HAP-1 (cell line): ENCODE data around the gene STX18.
"Not testable (repeated sequence)": the region's sequence is repeated elsewhere in the genome, so short reads cannot be mapped to it uniquely, and the experiment has no call there.

Experiments
- DNase-seq, 2 experiments: peaks; one replicate each; pipeline ENCODE4 v3.0.0-alpha.2; 2016 to 2020; ENCODE audit warnings: low spot score in 2 of 2
- H3K27me3 ChIP-seq: fragments of 250-450 bp; sonication (Bioruptor Pico); 2 replicates; pipeline ENCODE4 v1.5.1; 2020; ENCODE audit warnings: low read depth, mild to moderate bottlenecking, moderate library complexity
- H3K36me3 ChIP-seq: fragments of 250-450 bp; sonication (Bioruptor Pico); replicated peaks from 2 replicates; pipeline ENCODE4 v1.5.1; 2020; ENCODE audit warnings: mild to moderate bottlenecking
- H3K4me1 ChIP-seq: fragments of 250-450 bp; sonication (Bioruptor Pico); 2 replicates; pipeline ENCODE4 v1.5.1; 2020; ENCODE audit warnings: mild to moderate bottlenecking
- H3K4me3 ChIP-seq: fragments of 250-450 bp; sonication (Bioruptor Pico); 2 replicates; pipeline ENCODE4 v1.5.1; 2020; ENCODE audit warnings: mild to moderate bottlenecking, moderate library complexity
- H3K9me3 ChIP-seq: fragments of 250-450 bp; sonication (Bioruptor Pico); 2 replicates; pipeline ENCODE4 v1.5.1; 2020; ENCODE audit warnings: mild to moderate bottlenecking, moderate library complexity
- in situ Hi-C: fragments of 300-500 bp; cut with MboI; formaldehyde crosslinking; loops from 3 replicates; pipeline ENCODE4 v1.14.3; 2020; ENCODE audit warnings: low sequenced_read_pairs, inconsistent platforms, mixed read lengths

Gene STX18

DNA sequence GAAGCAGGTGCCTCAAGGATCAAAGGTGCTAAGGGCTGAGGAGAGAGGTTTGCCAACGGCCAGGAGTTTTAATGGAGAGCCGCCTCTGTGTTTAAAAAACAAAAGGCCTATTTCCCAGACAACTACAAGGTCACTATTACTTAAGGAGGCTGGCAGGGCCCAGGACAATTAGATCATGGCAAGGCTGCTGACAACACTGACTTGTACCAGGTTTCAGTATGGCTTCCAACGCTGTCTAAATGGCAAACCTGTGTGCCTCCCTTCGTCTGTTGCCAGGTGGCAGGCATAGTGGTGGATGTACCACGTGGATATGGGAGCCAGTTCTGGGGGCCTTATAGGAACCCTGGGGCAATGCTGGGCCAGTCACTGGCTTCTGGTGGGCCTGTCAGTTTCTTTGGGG, 114.0 kb downstream of the STX18 start:
- in situ Hi-C loops: no loop called here
- peaks cover 23% of the 10 kb centered on the region for H3K36me3 ChIP-seq

GRCh38 chr4:4427121-4427870, 114.6 kb downstream of the STX18 start:
- Histone ChIP-seq H3K4me3 (no peak overlapping the region), H3K27me3 (no peaks in the 10 kb centered on the region), H3K4me1 (peaks cover 42% of the 10 kb centered on the region), H3K36me3 (peaks cover 26% of the 10 kb centered on the region), H3K9me3 (no peaks in the 10 kb centered on the region)
- in situ Hi-C loops: no loop called here
- no peak for DNase-seq

More for the DNA sequence above, 114.0 kb downstream of the STX18 start:
- Histone ChIP-seq H3K4me1 (peaks cover 42% of the 10 kb centered on the region), H3K4me3 (no peak overlapping the region), H3K9me3 (no peaks in the 10 kb centered on the region), H3K27me3 (no peaks in the 10 kb centered on the region)
- DNase-seq: no peak

- Histone ChIP-seq H3K4me1 (peaks cover 42% of the 10 kb centered on the region), H3K4me3 (no peak overlapping the region), H3K27me3 (no peaks in the 10 kb centered on the region), H3K36me3 (peaks cover 26% of the 10 kb centered on the region), H3K9me3 (no peaks in the 10 kb centered on the region)
- in situ Hi-C loops: no loop called here
- DNase-seq: no peak
Observed at GRCh38 chr4:4426511-4427120, 115.2 kb downstream of the STX18 start.

- Histone ChIP-seq H3K36me3 (peaks cover 30% of the 10 kb centered on the region), H3K27me3 (no peaks in the 10 kb centered on the region), H3K9me3 (no peaks in the 10 kb centered on the region), H3K4me3 (no peak overlapping the region), H3K4me1 (peaks cover 33% of the 10 kb centered on the region)
- DNase-seq: no peak
- in situ Hi-C loops: no loop called here
Observed at GRCh38 chr4:4425696-4426095, 116.2 kb downstream of the STX18 start.

DNA sequence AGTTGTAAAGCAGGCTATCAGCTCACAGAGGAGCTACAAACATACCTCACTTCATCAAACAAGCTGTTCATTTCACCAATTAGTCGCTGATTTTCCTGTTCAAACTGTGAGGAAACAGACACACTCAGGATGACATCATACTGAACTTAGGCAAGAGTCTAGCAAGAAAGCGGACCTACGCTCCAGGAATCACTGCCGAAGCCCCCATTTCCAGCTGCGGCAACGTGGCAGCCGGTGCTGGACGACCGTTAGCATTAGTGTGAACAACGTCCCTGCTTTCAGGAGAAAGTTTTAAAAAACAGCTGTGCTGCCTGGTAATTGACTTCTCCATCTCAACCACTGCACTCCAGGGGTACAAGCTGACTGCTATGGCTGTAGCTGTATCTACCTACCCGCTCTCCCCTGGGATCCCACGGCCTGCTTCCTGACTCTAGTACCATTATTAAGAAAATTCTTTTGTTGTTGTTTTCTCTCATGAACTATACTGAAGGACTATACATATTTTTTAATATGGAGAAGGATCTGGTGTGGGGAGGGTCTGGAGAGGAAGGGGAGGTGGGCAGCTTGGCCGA, 116.6 kb downstream of the STX18 start:
- Histone ChIP-seq H3K4me1 (peaks cover 28% of the 10 kb centered on the region), H3K4me3 (no peak overlapping the region), H3K9me3 (no peaks in the 10 kb centered on the region), H3K36me3 (peaks cover 35% of the 10 kb centered on the region), H3K27me3 (no peaks in the 10 kb centered on the region)
- DNase-seq: no peak
- in situ Hi-C loops: no loop called here

GRCh38 chr4:4424499-4425115, 117.2 kb downstream of the STX18 start:
- Histone ChIP-seq H3K4me1 (peaks cover 22% of the 10 kb centered on the region), H3K4me3 (no peak overlapping the region), H3K36me3 (peaks cover 41% of the 10 kb centered on the region), H3K27me3 (no peaks in the 10 kb centered on the region), H3K9me3 (no peaks in the 10 kb centered on the region)
- in situ Hi-C loops: no loop called here
- no peak for DNase-seq

- Histone ChIP-seq H3K9me3 (no peaks in the 10 kb centered on the region), H3K4me1 (peaks cover 15% of the 10 kb centered on the region), H3K36me3 (peaks cover 48% of the 10 kb centered on the region), H3K4me3 (no peak overlapping the region), H3K27me3 (no peaks in the 10 kb centered on the region)
- in situ Hi-C loops: no loop called here
- no peak for DNase-seq
Observed at GRCh38 chr4:4423706-4424498, 117.9 kb downstream of the STX18 start.

DNA sequence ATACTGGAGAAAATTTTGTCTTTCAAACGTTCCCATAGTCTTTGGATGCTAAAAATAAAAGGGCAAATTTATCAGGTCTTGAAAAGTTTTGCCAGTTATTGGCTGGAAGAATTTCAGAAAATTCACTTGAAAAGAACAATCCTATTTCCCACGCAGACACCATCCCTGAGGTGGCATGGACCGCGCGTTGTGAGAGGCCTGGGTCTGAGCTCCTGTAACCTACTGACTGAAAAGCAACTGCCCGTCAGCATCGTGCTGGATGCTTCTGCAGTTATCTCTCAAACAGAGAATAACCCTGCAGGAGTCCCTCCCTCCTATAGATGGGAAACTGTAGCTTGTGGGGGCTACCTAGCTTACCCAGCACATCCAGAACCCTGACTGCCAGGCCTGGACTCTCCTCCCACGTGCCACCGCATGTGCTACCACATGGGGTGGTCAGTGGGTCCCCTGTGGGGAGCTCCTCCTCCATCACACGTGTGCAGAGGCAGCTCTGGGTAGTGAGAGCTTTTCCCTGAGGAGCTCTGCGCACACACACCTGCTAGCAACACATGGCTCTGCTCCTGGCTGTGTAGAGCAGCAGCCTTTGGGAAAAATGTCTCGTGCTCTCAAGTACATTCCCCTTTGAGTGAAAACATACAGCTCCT, 118.9 kb downstream of the STX18 start:
- Histone ChIP-seq H3K9me3 (no peaks in the 10 kb centered on the region), H3K36me3 (peaks cover 49% of the 10 kb centered on the region), H3K4me3 (no peak overlapping the region), H3K4me1 (peaks cover 6% of the 10 kb centered on the region), H3K27me3 (no peaks in the 10 kb centered on the region)
- DNase-seq: no peak
- in situ Hi-C loops: no loop called here

DNA sequence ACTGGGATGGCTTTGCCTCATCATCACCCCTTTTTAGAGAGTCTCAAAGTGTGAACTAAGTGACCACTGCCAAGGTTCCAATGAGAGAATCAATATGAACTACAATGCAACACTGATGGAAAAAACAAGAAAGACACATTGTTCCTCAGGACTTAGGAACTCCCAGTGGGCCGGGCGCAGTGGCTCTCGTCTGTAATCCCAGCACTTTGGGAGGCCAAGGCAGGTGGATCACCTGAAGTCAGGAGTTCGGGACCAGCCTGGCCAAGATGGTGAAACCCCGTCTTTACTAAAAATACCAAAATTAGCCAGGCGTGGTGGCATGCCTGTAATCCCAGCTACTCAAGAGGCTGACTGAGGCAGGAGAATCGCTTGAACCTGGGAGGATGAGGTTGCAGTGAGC, 119.7 kb downstream of the STX18 start:
- H3K4me1 ChIP-seq, H3K9me3 ChIP-seq, DNase-seq, H3K27me3 ChIP-seq, in situ Hi-C loops, H3K4me3 ChIP-seq: not testable (repeated sequence)
- peaks cover 48% of the 10 kb centered on the region for H3K36me3 ChIP-seq

DNA sequence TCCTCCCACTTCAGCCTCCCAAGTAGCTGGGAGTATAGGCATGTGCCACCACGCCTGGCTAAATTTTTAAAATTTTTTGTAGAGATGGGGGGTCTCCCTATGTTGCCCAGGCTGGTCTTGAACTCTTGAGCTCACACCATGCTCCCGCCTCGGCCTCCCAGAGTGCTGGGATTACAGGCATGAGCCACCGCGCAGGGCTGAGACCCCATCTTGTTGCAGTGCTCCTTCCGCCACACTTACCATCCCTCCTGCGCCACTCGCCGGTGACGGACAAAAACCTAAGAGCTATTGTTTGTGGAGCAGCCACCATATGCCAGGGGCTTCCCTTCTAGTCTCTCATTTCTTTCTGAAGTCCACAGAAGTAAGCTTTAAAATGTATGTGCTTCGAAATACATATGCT, 120.5 kb downstream of the STX18 start:
- Histone ChIP-seq H3K27me3 (no peaks in the 10 kb centered on the region), H3K4me3 (no peak overlapping the region), H3K4me1 (no peaks in the 10 kb centered on the region), H3K36me3 (peaks cover 48% of the 10 kb centered on the region), H3K9me3 (no peaks in the 10 kb centered on the region)
- DNase-seq: no peak
- in situ Hi-C loops: no loop called here

DNA sequence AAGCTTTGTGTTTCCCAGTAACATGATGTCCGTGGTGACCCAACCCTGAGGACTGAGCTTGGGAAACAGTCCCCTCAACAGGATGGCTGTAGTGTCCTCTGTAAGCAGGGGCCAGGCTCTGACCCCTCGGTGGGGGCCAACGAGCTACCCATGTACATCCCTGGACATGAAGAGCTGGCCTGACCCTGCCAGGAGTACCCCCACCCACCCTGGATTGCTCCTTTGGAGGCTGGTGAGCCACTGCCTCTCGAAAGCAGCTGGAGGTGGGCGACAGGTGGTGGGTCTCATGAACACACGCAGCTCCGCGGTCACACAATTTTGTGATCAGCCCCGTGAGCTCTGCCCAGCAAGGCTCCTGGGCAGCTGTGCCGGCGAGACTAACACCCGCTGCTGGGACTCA, 121.4 kb downstream of the STX18 start:
- no peaks in the 10 kb centered on the region for H3K27me3 ChIP-seq
- H3K4me1 ChIP-seq: no peaks in the 10 kb centered on the region
- DNase-seq: no peak
- in situ Hi-C loops: no loop called here
- no peak overlapping the region for H3K4me3 ChIP-seq
- peaks cover 48% of the 10 kb centered on the region for H3K36me3 ChIP-seq
- H3K9me3 ChIP-seq: no peaks in the 10 kb centered on the region

- no peak for DNase-seq
- no peaks in the 10 kb centered on the region for H3K9me3 ChIP-seq
- in situ Hi-C loops: no loop called here
- H3K27me3 ChIP-seq: no peaks in the 10 kb centered on the region
- no peak overlapping the region for H3K4me3 ChIP-seq
- H3K4me1 ChIP-seq: no peaks in the 10 kb centered on the region
- peaks cover 45% of the 10 kb centered on the region for H3K36me3 ChIP-seq
Observed at GRCh38 chr4:4419896-4420295, 122.0 kb downstream of the STX18 start.

DNA sequence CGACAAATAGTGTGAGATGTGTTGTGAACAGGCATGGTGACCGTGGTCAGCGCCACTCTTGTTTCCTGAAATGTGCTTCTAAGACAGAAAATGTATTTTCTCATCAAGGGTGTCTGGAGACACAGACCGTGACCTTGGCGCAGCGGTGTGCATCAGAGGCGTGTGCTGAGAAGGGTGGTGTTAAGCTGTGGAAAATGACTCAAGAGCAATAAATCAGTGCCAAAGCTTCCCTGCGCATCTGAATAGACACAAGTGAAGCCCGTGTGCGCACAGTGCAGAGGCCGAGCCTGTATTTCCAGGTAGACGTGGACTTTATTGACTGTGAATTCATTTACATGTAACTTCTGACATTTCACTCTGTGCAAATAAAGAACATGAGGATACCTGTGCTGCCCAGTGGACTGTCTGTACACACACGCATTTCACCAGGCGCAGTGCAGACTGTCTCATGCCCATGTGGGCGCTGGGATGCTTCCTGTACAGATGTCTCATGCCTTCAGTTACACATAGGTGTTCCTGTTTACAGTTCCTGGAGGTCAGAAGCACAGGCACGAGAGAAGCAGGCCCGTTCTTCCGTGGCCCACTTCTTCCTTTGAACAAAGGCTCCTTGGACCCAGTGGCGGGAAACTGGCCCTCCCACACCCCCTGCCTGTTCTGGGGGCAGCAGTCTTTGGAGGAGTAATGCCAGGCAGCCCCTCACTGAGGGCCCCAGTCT, 123.0 kb downstream of the STX18 start:
- Histone ChIP-seq H3K4me3 (no peak overlapping the region), H3K4me1 (no peaks in the 10 kb centered on the region), H3K9me3 (no peaks in the 10 kb centered on the region), H3K27me3 (no peaks in the 10 kb centered on the region), H3K36me3 (peaks cover 39% of the 10 kb centered on the region)
- no peak for DNase-seq
- in situ Hi-C loops: no loop called here
